ENCODE results near the gene SIRT2. TPM values are rescaled to one million over a fixed set of nuclear protein-coding genes. Genes with fewer than 3 reads are reported as not detected.

SIRT2 gene
- total RNA-seq, 1 experiment from 2014 or later = 51.7 TPM

DNA sequence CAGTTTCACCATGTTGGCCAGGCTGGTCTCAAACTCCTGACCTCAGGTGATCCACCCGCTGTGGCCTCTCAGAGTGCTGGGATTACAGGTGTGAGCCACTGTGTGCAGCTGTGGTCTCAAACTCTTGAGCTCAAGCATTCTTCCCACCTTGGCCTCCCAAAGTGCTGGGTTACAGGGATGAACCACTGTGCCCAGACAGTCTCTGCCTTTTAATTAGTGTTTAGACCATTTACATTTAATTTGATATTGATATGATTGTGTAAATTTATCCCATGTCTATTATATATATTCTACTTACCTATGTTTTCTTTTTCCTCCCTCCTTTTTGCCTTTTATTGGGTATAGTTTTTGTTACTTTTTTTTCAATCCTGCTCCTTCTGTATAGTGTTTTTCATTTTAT is 2.3 kb upstream of the SIRT2 start:
- peak overlapping the region; percentile 81 for H3K27ac Mint-ChIP-seq (ENCODE audit: unreplicated experiment)
- BruUV-seq (replicated peaks) = no TSS peak
- CTCF ChIA-PET = interaction anchor here (0.5 kb wide), 1 partner anchor 962 kb away, joined by 3 read pairs; no protein-coding TSS in a partner anchor
- intact Hi-C loops (cut with micrococcal nuclease; ENCODE audit: unreplicated experiment) = no loop called here
- peaks cover 3% of the 10 kb centered on the region for H3K9me3 Mint-ChIP-seq (ENCODE audit: low read depth, unreplicated experiment)
- no peak overlapping the region for H3K4me3 Mint-ChIP-seq (ENCODE audit: low read depth, unreplicated experiment)
- TF ChIP-seq CTCF (IDR thresholded peaks at IDR 0.05; ENCODE audit: unreplicated experiment) = no peak
- H3K36me3 Mint-ChIP-seq (ENCODE audit: insufficient read depth, unreplicated experiment) = peaks cover 60% of the 10 kb centered on the region
- no peaks in the 10 kb centered on the region for H3K27me3 Mint-ChIP-seq (ENCODE audit: unreplicated experiment)
- peaks cover 29% of the 10 kb centered on the region for H3K4me1 Mint-ChIP-seq (ENCODE audit: low read depth, unreplicated experiment)
- DNase-seq = no peak

DNA sequence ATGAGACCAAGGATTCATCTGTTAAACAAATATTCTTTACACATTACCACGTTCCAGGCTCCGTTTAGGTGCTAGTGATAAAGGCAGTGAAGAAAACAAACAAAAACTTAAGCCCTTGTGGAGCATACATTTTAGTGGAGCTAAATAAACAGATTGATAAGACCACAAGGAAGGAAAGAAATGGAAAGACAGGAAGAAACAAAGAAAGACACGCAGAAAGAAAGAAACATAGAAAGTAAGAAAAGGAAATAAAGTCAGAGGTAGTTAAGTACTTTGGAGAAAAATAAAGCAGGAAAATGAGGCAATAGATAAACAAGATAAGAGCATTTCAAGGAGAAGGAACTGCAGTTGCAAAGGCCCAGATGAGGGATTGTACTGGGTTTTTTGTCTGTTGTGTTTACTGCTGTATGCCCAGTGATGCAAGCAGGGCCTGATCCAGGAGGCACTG is 1.3 kb upstream of the SIRT2 start:
- H3K27ac Mint-ChIP-seq (ENCODE audit: unreplicated experiment) = peak overlapping the region; percentile 91
- peak overlapping the region; percentile 83 for H3K4me3 Mint-ChIP-seq (ENCODE audit: low read depth, unreplicated experiment)
- peaks cover 29% of the 10 kb centered on the region for H3K4me1 Mint-ChIP-seq (ENCODE audit: low read depth, unreplicated experiment)
- no peak for DNase-seq
- BruUV-seq (replicated peaks) = no TSS peak
- H3K36me3 Mint-ChIP-seq (ENCODE audit: insufficient read depth, unreplicated experiment) = peaks cover 50% of the 10 kb centered on the region
- CTCF ChIA-PET = interaction anchor here (0.6 to 1.9 kb wide), 7 partner anchors 13 to 498 kb away, joined by 3 to 17 read pairs (median 4); partner anchors contain the start of genes FAM98C, LGALS4, MRPS12 and SARS2
- H3K27me3 Mint-ChIP-seq (ENCODE audit: unreplicated experiment) = no peaks in the 10 kb centered on the region
- intact Hi-C loops (cut with micrococcal nuclease; ENCODE audit: unreplicated experiment) = no loop called here
- peaks cover 3% of the 10 kb centered on the region for H3K9me3 Mint-ChIP-seq (ENCODE audit: low read depth, unreplicated experiment)
- TF ChIP-seq CTCF (IDR thresholded peaks at IDR 0.05; ENCODE audit: unreplicated experiment) = no peak

DNA sequence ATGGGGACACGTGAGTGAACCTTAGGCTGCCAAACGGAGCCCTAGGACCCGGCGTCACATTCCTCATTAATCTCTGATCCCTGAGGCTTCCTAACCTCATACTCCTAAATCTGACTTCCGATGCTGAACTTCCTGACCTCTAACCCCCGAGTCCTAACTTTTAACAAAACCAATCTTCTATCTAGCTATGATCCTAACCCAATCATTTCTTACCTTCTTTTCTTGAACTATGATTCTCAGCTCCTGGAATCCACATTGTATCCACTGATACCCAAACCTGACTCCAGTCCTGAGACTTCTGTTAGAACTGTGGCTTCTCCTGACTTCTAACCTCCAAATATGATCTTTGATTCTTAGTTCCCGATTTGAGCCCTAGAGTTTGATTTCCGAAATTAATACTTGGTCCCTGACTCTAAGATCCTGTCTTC is 798 bp upstream of the SIRT2 start:
- CTCF ChIA-PET = interaction anchor here (0.5 to 1.9 kb wide), 15 partner anchors 8 to 1136 kb away, joined by 3 to 17 read pairs (median 4); partner anchors contain the start of genes ACTN4, FAM98C, LGALS4 and MRPS12
- intact Hi-C loops (cut with micrococcal nuclease; ENCODE audit: unreplicated experiment) = no loop called here
- DNase-seq = no peak
- peak overlapping the region; percentile 83 for H3K4me3 Mint-ChIP-seq (ENCODE audit: low read depth, unreplicated experiment)
- peaks cover 29% of the 10 kb centered on the region for H3K4me1 Mint-ChIP-seq (ENCODE audit: low read depth, unreplicated experiment)
- peaks cover 3% of the 10 kb centered on the region for H3K9me3 Mint-ChIP-seq (ENCODE audit: low read depth, unreplicated experiment)
- H3K27ac Mint-ChIP-seq (ENCODE audit: unreplicated experiment) = peak overlapping the region; percentile 91
- BruUV-seq (replicated peaks) = TSS peak; percentile 70
- peaks cover 45% of the 10 kb centered on the region for H3K36me3 Mint-ChIP-seq (ENCODE audit: insufficient read depth, unreplicated experiment)
- TF ChIP-seq CTCF (IDR thresholded peaks at IDR 0.05; ENCODE audit: unreplicated experiment) = no peak
- H3K27me3 Mint-ChIP-seq (ENCODE audit: unreplicated experiment) = no peaks in the 10 kb centered on the region

GRCh38 chr19:38898788-38899446 is 501 bp downstream of the SIRT2 start:
- CTCF ChIA-PET = no interaction called here
- peaks cover 22% of the 10 kb centered on the region for H3K4me1 Mint-ChIP-seq (ENCODE audit: low read depth, unreplicated experiment)
- no peak for DNase-seq
- no TSS peak for BruUV-seq (replicated peaks)
- H3K27me3 Mint-ChIP-seq (ENCODE audit: unreplicated experiment) = no peaks in the 10 kb centered on the region
- TF ChIP-seq CTCF (IDR thresholded peaks at IDR 0.05; ENCODE audit: unreplicated experiment) = no peak
- H3K4me3 Mint-ChIP-seq (ENCODE audit: low read depth, unreplicated experiment) = peak overlapping the region; percentile 83
- intact Hi-C loops (cut with micrococcal nuclease; ENCODE audit: unreplicated experiment) = no loop called here
- H3K27ac Mint-ChIP-seq (ENCODE audit: unreplicated experiment) = peak overlapping the region; percentile 91
- no peaks in the 10 kb centered on the region for H3K9me3 Mint-ChIP-seq (ENCODE audit: low read depth, unreplicated experiment)
- H3K36me3 Mint-ChIP-seq (ENCODE audit: insufficient read depth, unreplicated experiment) = peaks cover 45% of the 10 kb centered on the region
